GM12874 (cell line): ENCODE data around the gene SULT1A2.

Source experiments
- CTCF ChIP-seq: IDR thresholded peaks from 2 replicates; pipeline ENCODE4 v1.5.1; 2011; ENCODE audit warnings: low read depth, mild to moderate bottlenecking, control low read depth, low read length, moderate library complexity; ENCODE audit not compliant: insufficient read depth

Gene SULT1A2

GRCh38 chr16:28590384-28591340 is 6.2 kb downstream of the SULT1A2 start:
- TF ChIP-seq CTCF = no peak

GRCh38 chr16:28589930-28590329 is 6.9 kb downstream of the SULT1A2 start:
- TF ChIP-seq CTCF = no peak

DNA sequence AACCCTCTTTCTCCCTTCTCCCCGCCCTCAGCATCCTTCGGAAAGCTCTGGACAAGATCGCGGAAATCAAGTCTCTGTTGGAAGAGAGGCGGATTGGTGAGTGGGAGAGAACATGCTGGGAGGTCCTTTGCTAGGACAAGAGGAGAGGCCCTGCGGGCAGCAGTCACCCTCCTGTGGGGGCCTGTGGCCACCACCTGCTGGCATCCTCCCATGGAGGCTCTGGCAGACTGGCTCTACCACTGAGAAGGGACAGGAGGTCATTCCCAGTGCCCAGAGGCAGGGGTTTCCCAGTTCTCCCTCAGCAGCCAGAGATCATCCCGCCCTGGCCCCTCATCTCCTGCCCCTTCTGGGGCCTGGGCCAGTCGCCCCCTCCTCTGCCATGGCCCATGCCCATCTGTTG is 7.8 kb downstream of the SULT1A2 start:
- no peak for TF ChIP-seq CTCF

DNA sequence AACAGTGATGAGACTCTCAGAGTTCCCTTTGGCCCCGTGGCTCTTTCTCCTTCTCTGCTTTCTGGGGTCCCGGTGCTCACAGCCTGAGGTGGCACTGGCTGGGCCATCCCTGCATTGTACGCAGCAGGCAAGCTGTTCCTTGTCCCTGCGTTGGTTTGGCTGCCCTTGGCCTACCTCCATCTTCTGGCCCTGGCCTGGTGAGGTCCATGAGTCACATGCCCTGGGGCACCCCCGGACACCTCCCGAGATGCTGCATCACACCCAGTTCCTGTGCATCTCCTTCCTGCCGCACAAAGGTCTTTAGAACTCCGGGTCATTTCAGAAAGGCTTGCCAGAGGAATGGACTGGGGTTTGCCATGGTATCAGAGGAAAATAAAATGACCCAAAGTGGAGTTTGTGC is 9.5 kb downstream of the SULT1A2 start:
- no peak for TF ChIP-seq CTCF

DNA sequence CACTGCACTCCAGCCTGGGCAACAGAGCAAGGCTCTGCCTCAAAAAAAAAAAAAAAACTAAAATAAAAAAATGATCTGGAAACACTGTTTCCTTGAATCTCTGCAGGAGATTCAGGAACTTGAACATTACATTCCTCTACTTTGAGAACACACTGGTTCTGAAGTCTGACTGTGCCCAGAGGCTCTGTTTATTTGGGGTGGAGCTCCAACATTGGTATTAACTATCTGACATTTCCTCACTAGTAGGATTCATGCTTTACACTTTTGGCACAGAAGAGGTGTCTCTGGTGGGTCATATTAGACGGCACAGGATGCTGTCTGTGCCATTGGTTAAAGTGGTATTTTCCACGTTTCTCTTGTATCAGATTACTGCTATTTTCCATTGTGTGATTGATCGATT is 10.4 kb downstream of the SULT1A2 start:
- no peak for TF ChIP-seq CTCF

GRCh38 chr16:28585674-28586073 is 11.2 kb downstream of the SULT1A2 start:
- no peak for TF ChIP-seq CTCF

DNA sequence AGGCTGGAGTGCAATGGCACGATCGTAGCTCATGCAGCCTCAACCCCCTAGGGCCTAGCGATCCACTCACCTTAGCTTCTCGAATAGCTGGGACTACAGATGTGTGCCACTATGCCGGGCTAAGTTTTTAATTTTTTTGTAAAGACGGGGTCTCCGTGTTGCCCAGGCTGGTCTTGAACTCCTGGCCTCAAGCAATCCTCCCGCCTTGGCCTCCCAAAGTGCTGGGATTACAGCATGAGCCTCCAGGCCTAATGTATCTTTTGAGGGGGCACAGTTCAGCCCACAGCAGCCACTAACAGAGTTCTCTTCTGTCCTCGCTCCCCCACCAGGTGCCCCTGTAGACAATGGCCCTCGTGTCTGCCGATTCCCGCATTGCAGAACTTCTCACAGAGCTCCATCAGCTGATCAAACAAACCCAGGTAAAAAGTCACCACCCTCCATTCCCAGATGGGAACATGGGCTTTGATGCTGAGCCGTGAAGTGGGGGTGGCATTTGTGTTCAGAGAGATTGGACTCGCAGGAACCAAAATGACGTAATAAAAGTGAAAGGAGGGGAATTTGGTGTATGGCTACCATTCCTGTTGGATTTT is 16.0 kb downstream of the SULT1A2 start:
- TF ChIP-seq CTCF = no peak
